Activated CD4-positive, alpha-beta T cell treated with anti-CD3 and anti-CD28 coated beads, Interleukin-2, Interleukin-6, amounts not matched to agents 100 ng/mL and 50 ng/mL, durations not matched to agents 16 hours and 8 hours (primary cell): ENCODE results near the gene GRIN2A.
A peak's percentile ranks its signal among the peaks of the same experiment; 100 is the strongest.

ENCODE experiments used
- DNase-seq: peaks from one replicate; pipeline ENCODE4 v3.0.0-alpha.2; 2020

The GRIN2A gene

GRCh38 chr16:10027553-10027952 is 154.7 kb downstream of the GRIN2A start:
- no peak for DNase-seq

GRCh38 chr16:10026593-10026992 is 155.6 kb downstream of the GRIN2A start:
- no peak for DNase-seq

GRCh38 chr16:10022098-10022497 is 160.1 kb downstream of the GRIN2A start:
- no peak for DNase-seq

GRCh38 chr16:10020866-10021265 is 161.4 kb downstream of the GRIN2A start:
- no peak for DNase-seq

- DNase-seq = no peak
Measured at GRCh38 chr16:10016752-10017151, 165.5 kb downstream of the GRIN2A start.

- no peak for DNase-seq
Measured at GRCh38 chr16:10015397-10015796, 166.8 kb downstream of the GRIN2A start.

GRCh38 chr16:10013774-10014173 is 168.5 kb downstream of the GRIN2A start:
- no peak for DNase-seq

GRCh38 chr16:10013364-10013763 is 168.9 kb downstream of the GRIN2A start:
- DNase-seq = no peak

- no peak for DNase-seq
Measured at GRCh38 chr16:10009684-10010083, 172.5 kb downstream of the GRIN2A start.

GRCh38 chr16:10003486-10003885 is 178.7 kb downstream of the GRIN2A start:
- DNase-seq = no peak

- DNase-seq = no peak
Measured at GRCh38 chr16:10001258-10001775, 180.9 kb downstream of the GRIN2A start.

GRCh38 chr16:9996221-9996620 is 186.0 kb downstream of the GRIN2A start:
- no peak for DNase-seq

- no peak for DNase-seq
Measured at GRCh38 chr16:9992441-9992840, 189.8 kb downstream of the GRIN2A start.

- DNase-seq = no peak
Measured at GRCh38 chr16:9980981-9981380, 201.2 kb downstream of the GRIN2A start.

GRCh38 chr16:9978160-9978725 is 204.0 kb downstream of the GRIN2A start:
- peak; percentile 2 for DNase-seq

GRCh38 chr16:9977333-9977897 is 204.8 kb downstream of the GRIN2A start:
- DNase-seq = no peak

- no peak for DNase-seq
Measured at GRCh38 chr16:9976601-9977000, 205.6 kb downstream of the GRIN2A start.

- DNase-seq = no peak
Measured at GRCh38 chr16:9971907-9972306, 210.3 kb downstream of the GRIN2A start.

GRCh38 chr16:9970796-9971195 is 211.4 kb downstream of the GRIN2A start:
- no peak for DNase-seq

- no peak for DNase-seq
Measured at GRCh38 chr16:9970244-9970643, 212.0 kb downstream of the GRIN2A start.

GRCh38 chr16:9969580-9969979 is 212.6 kb downstream of the GRIN2A start:
- no peak for DNase-seq

- peak; percentile 57 for DNase-seq
Measured at GRCh38 chr16:9966569-9967157, 215.6 kb downstream of the GRIN2A start.

GRCh38 chr16:9965079-9965478 is 217.1 kb downstream of the GRIN2A start:
- DNase-seq = no peak

GRCh38 chr16:9964426-9964825 is 217.8 kb downstream of the GRIN2A start:
- DNase-seq = no peak

GRCh38 chr16:9957433-9957832 is 224.8 kb downstream of the GRIN2A start:
- DNase-seq = no peak
